H1 (cell line): Measurements from ENCODE around the gene PKM. TPM values are rescaled to one million over a fixed set of nuclear protein-coding genes. Genes with fewer than 3 reads are reported as not detected.

Experiments used
- CTCF ChIA-PET: fragments of 300-600 bp; sonication (Branson Sonifier 250); formaldehyde crosslinking; loops from one replicate; lab custom pipeline; 2021; ENCODE audit not compliant: partially characterized antibody; lab: Charles Lee
- POLR2A ChIA-PET: fragments of 300-600 bp; sonication (Branson Sonifier 250); formaldehyde crosslinking; loops from one replicate; lab custom pipeline; 2021; ENCODE audit warnings: inconsistent platforms; ENCODE audit not compliant: partially characterized antibody; lab: Charles Lee
- DNase-seq, 2 experiments: peaks; one replicate each; pipeline versions ENCODE4 v3.0.0 to v3.0.0-alpha.2; 2010 to 2022; ENCODE audit warnings: low spot score in 2 of 2, low read depth in 1 of 2, mixed read lengths in 1 of 2
- FAIRE-seq: peaks from 2 replicates; lab custom pipeline; 2011; peaks lifted over from hg19 to GRCh38; lab: Jason Lieb, UNC
- H2AFZ ChIP-seq: 2 replicates; pipeline ENCODE4 v1.8.1; 2012; ENCODE audit warnings: low read length, inconsistent platforms
- H2AK5ac ChIP-seq: 2 replicates; pipeline ENCODE4 v1.6.1; 2013; ENCODE audit warnings: low read depth, low read length
- H2BK120ac ChIP-seq: replicated peaks from 2 replicates; pipeline ENCODE3; 2013; ENCODE audit warnings: low read depth, low read length, inconsistent platforms
- H2BK12ac ChIP-seq: 2 replicates; pipeline ENCODE4 v1.6.1; 2013; ENCODE audit warnings: low read depth, low read length
- H2BK15ac ChIP-seq: 2 replicates; pipeline ENCODE4 v1.6.1; 2013; ENCODE audit warnings: low read length
- H2BK20ac ChIP-seq: 2 replicates; pipeline ENCODE4 v1.6.1; 2013; ENCODE audit warnings: low read length
- H2BK5ac ChIP-seq: 2 replicates; pipeline ENCODE4 v1.6.1; 2013; ENCODE audit warnings: low read depth, low read length
- H3K14ac ChIP-seq: 2 replicates; pipeline ENCODE4 v1.6.1; 2013; ENCODE audit warnings: inconsistent platforms; ENCODE audit not compliant: insufficient read length
- H3K18ac ChIP-seq: 2 replicates; pipeline ENCODE4 v1.6.1; 2013; ENCODE audit warnings: low read length; ENCODE audit errors: extremely low read depth
- H3K23ac ChIP-seq: 2 replicates; pipeline ENCODE4 v1.6.1; 2013; ENCODE audit warnings: inconsistent platforms; ENCODE audit not compliant: insufficient read length
- H3K23me2 ChIP-seq: 2 replicates; pipeline ENCODE4 v1.6.1; 2013; ENCODE audit warnings: low read depth, low read length
- H3K27ac ChIP-seq: 2 replicates; pipeline ENCODE4 v1.6.1; 2011; ENCODE audit warnings: low read depth, low read length, inconsistent platforms
- H3K27me3 ChIP-seq, 4 experiments: replicated peaks in 1 of 4; 1 replicate in 1 of 4; 2 replicates in 3 of 4; pipeline versions ENCODE4 v1.6.1 to v1.8.1; 2011 to 2013; ENCODE audit warnings: low read length in 3 of 4, mild to moderate bottlenecking in 3 of 4, inconsistent platforms in 2 of 4, mixed read lengths in 2 of 4, moderate library complexity in 1 of 4; ENCODE audit not compliant: control insufficient read depth in 3 of 4, insufficient read depth in 3 of 4; ENCODE audit errors: extremely low read depth in 1 of 4
- H3K36me3 ChIP-seq, 4 experiments: 2 replicates each; pipeline versions ENCODE4 v1.6.1 to v1.8.1; 2011 to 2013; ENCODE audit warnings: mild to moderate bottlenecking in 4 of 4, low read length in 3 of 4, moderate library complexity in 2 of 4, control low read depth in 1 of 4, inconsistent platforms in 1 of 4; ENCODE audit not compliant: insufficient read depth in 4 of 4, control insufficient read depth in 2 of 4
- H3K4ac ChIP-seq: replicated peaks from 2 replicates; pipeline ENCODE3; 2013; ENCODE audit warnings: low read length, low read depth, mixed read lengths, inconsistent platforms; ENCODE audit not compliant: insufficient read length
- H3K4me1 ChIP-seq, 4 experiments: replicated peaks in 1 of 4; 1 replicate in 1 of 4; 2 replicates in 3 of 4; pipeline versions ENCODE4 v1.6.1 to v1.8.1; 2011 to 2013; ENCODE audit warnings: low read length in 3 of 4, inconsistent platforms in 2 of 4, mixed read lengths in 1 of 4; ENCODE audit not compliant: insufficient read depth in 4 of 4, control insufficient read depth in 3 of 4
- H3K4me2 ChIP-seq, 2 experiments: 2 replicates each; pipeline versions ENCODE4 v1.6.1 to v1.8.1; 2011 to 2013; ENCODE audit warnings: low read depth in 2 of 2, low read length in 2 of 2, control low read depth in 1 of 2, inconsistent platforms in 1 of 2, mild to moderate bottlenecking in 1 of 2; ENCODE audit not compliant: insufficient read depth in 1 of 2
- H3K4me3 ChIP-seq, 4 experiments: fragments of 200-600, 300-600 bp in 1 of 4; sonication (generic), shearing (Covaris generic), sonication (Bioruptor Twin) in 1 of 4; 2 replicates each; pipeline versions ENCODE4 v1.5.1 to v1.8.1; 2011 to 2016; ENCODE audit warnings: low read length in 4 of 4, low read depth in 3 of 4, control low read depth in 2 of 4, inconsistent platforms in 2 of 4, mild to moderate bottlenecking in 2 of 4, mixed read lengths in 1 of 4, moderate library complexity in 1 of 4; ENCODE audit not compliant: insufficient read depth in 2 of 4; ENCODE audit errors: extremely low read depth in 1 of 4
- H3K56ac ChIP-seq: replicated peaks from 2 replicates; pipeline ENCODE3; 2013; ENCODE audit warnings: low read depth, mild to moderate bottlenecking, mixed read lengths, low read length, inconsistent platforms; ENCODE audit not compliant: insufficient read length
- H3K79me1 ChIP-seq: 2 replicates; pipeline ENCODE4 v1.6.1; 2013; ENCODE audit warnings: low read depth, low read length, control low read depth
- H3K79me2 ChIP-seq, 2 experiments: 2 replicates each; pipeline versions ENCODE4 v1.6.1 to v1.8.1; 2012 to 2013; ENCODE audit warnings: low read length in 2 of 2, mild to moderate bottlenecking in 2 of 2, inconsistent platforms in 1 of 2; ENCODE audit not compliant: insufficient read depth in 2 of 2, control insufficient read depth in 1 of 2
- H3K9ac ChIP-seq, 4 experiments: replicated peaks in 1 of 4; 1 replicate in 1 of 4; 2 replicates in 3 of 4; pipeline versions ENCODE4 v1.6.1 to v1.8.1; 2011 to 2013; ENCODE audit warnings: low read depth in 3 of 4, low read length in 3 of 4, control low read depth in 2 of 4, mild to moderate bottlenecking in 2 of 4, moderate library complexity in 2 of 4, inconsistent platforms in 1 of 4; ENCODE audit errors: extremely low read depth in 1 of 4
- H3K9me3 ChIP-seq, 2 experiments: 2 replicates each; pipeline versions ENCODE4 v1.6.1 to v1.8.1; 2012 to 2013; ENCODE audit warnings: mild to moderate bottlenecking in 2 of 2, moderate library complexity in 2 of 2, control low read depth in 1 of 2, inconsistent platforms in 1 of 2, low read depth in 1 of 2, low read length in 1 of 2, mixed read lengths in 1 of 2; ENCODE audit not compliant: insufficient read depth in 2 of 2
- H4K20me1 ChIP-seq, 2 experiments: replicated peaks in 1 of 2; 2 replicates each; pipeline versions ENCODE3 to v1.8.1; 2011 to 2013; ENCODE audit warnings: inconsistent platforms in 2 of 2, low read length in 2 of 2, mild to moderate bottlenecking in 1 of 2; ENCODE audit not compliant: insufficient read depth in 2 of 2, control insufficient read depth in 1 of 2
- H4K5ac ChIP-seq: 2 replicates; pipeline ENCODE4 v1.6.1; 2013; ENCODE audit warnings: low read length, low read depth, mixed read lengths, inconsistent platforms; ENCODE audit not compliant: insufficient read length
- H4K8ac ChIP-seq: 2 replicates; pipeline ENCODE4 v1.8.0; 2013; ENCODE audit warnings: mild to moderate bottlenecking, moderate library complexity, low read length, inconsistent platforms; ENCODE audit not compliant: insufficient read depth; ENCODE audit errors: extremely low read depth
- H4K91ac ChIP-seq: replicated peaks from 2 replicates; pipeline ENCODE3; 2013; ENCODE audit warnings: low read length, mixed read lengths, inconsistent platforms; ENCODE audit not compliant: insufficient read length
- BCL11A ChIP-seq, 2 experiments: IDR thresholded peaks; one replicate each; pipeline ENCODE4 v1.6.1; 2011; ENCODE audit warnings: low read depth in 2 of 2, low read length in 2 of 2, mild to moderate bottlenecking in 2 of 2
- CREB1 ChIP-seq: IDR thresholded peaks from 2 replicates; pipeline ENCODE4 v1.6.1; 2012; ENCODE audit warnings: inconsistent platforms
- CTBP2 ChIP-seq: IDR thresholded peaks from 2 replicates; pipeline ENCODE4 v1.7.0; 2011; ENCODE audit warnings: borderline replicate concordance, mild to moderate bottlenecking, moderate library complexity, mixed read lengths, low read length; ENCODE audit not compliant: insufficient read depth, insufficient read length
- EP300 ChIP-seq, 2 experiments: IDR thresholded peaks; 1 replicate in 1 of 2; 2 replicates in 1 of 2; pipeline ENCODE4 v1.6.1; 2011 to 2012; ENCODE audit warnings: low read depth in 2 of 2, low read length in 2 of 2, mild to moderate bottlenecking in 2 of 2, borderline replicate concordance in 1 of 2, inconsistent platforms in 1 of 2, moderate library complexity in 1 of 2
- EZH2 ChIP-seq: fragments of 200-600 bp; sonication (generic); IDR thresholded peaks from 2 replicates; pipeline ENCODE4 v1.7.1; 2012; ENCODE audit warnings: low read depth, mild to moderate bottlenecking, moderate library complexity, low read length, inconsistent platforms; ENCODE audit not compliant: severe bottlenecking
- POU5F1 ChIP-seq: IDR thresholded peaks from 2 replicates; pipeline ENCODE4 v1.6.1; 2011; ENCODE audit warnings: low read depth, mild to moderate bottlenecking, low read length, moderate library complexity
- RXRA ChIP-seq: IDR thresholded peaks from 2 replicates; pipeline ENCODE4 v1.6.1; 2011; ENCODE audit warnings: low read depth, mild to moderate bottlenecking, low read length, moderate library complexity; ENCODE audit not compliant: insufficient read depth
- SIRT6 ChIP-seq: IDR thresholded peaks from one replicate; pipeline ENCODE4 v1.7.1; 2012; ENCODE audit warnings: low read length, inconsistent platforms
- SIX5 ChIP-seq: IDR thresholded peaks from 2 replicates; pipeline ENCODE4 v1.6.1; 2011; ENCODE audit warnings: mild to moderate bottlenecking, low read depth, low read length
- SP2 ChIP-seq: IDR thresholded peaks from 2 replicates; pipeline ENCODE4 v1.6.1; 2012; ENCODE audit warnings: mild to moderate bottlenecking, low read length, inconsistent platforms
- TCF12 ChIP-seq: IDR thresholded peaks from 2 replicates; pipeline ENCODE4 v1.6.1; 2011; ENCODE audit warnings: low read depth, mild to moderate bottlenecking, low read length
- WGBS, 2 experiments: shearing (Covaris generic) in 1 of 2; methylation state at CpG; one replicate each; pipeline versions ENCODE4 v1.1.6 to v1.1.7; 2013 to 2015; ENCODE audit warnings: low lambda C conversion rate in 2 of 2, mixed read lengths in 2 of 2, inconsistent platforms in 1 of 2, low coverage in 1 of 2, missing lambda C conversion rate in 1 of 2; ENCODE audit not compliant: insufficient replicate concordance in 2 of 2, insufficient coverage in 1 of 2, insufficient read length in 1 of 2; ENCODE audit errors: extremely low coverage in 1 of 2, missing lambda C conversion rate in 1 of 2; 5-methylcytosine and 5-hydroxymethylcytosine counted together
- polyA plus RNA-seq, 7 experiments: library from polyadenylated mRNA; depleted of rRNA in 3 of 7; stranded (reverse) in 5 of 7; unstranded in 2 of 7; fragments of >200 nt in 5 of 7; fragments of 200-250 nt in 2 of 7; gene quantifications; 1 replicate in 5 of 7; 2 replicates in 1 of 7; 4 replicates in 1 of 7; pipeline versions ENCODE4 v1.2.1 to v1.2.3, GENCODE V29; 2011 to 2013; ENCODE audit warnings: missing spikeins in 2 of 7, mixed read lengths in 2 of 7
- total RNA-seq: library from RNA; stranded (reverse); fragmentation: NEBNext Ultra II Directional; extraction: Animal tissue kit (Norgen Biotek cat#: 25700); gene quantifications from 2 replicates; pipeline ENCODE4 v1.2.1, GENCODE V29; 2021
- TF ChIP-seq, protein P1 (sequence below): IDR thresholded peaks from 2 replicates; pipeline ENCODE4 v1.6.1; 2011; ENCODE audit warnings: low read length, improper control_type of control experiment

Gene PKM
- total and polyA plus RNA-seq, 2 of the 8 experiments (the other 6 are each of a cell fraction or from before 2014, with no cell fraction given): 780 to 856 TPM

DNA sequence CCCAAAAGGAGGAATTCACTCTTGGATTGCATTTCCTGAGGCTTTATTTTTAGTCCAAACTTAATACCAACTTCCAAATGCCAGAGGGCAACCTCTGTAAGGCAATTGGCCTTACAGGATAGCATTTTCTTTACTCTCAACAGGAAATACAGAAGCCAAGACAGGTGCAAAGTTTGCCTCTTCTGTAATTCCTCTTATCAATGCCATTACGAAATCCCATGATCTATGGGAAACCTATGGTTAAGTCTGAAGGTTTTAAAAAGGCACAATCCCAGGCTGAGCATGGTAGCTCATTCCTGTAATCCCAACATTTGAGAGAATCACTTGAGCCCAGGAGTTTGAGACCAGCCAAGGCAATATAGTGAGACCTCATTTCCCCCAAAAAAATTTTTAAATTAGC, 14.9 kb downstream of the PKM start:
- Histone ChIP-seq H4K8ac (no peak overlapping the region), H3K4ac (no peak overlapping the region), H3K4me1 (no peaks in the 10 kb centered on the region), H2BK20ac (no peak overlapping the region), H3K27ac (no peak overlapping the region), H4K91ac (no peak overlapping the region), H3K79me2 (peaks cover 12 to 26% of the 10 kb centered on the region in 2 experiments), H3K9me3 (no peaks in the 10 kb centered on the region), H2BK5ac (no peak overlapping the region), H3K4me3 (no peak overlapping the region), H3K23ac (no peak overlapping the region), H2BK120ac (no peak overlapping the region), H4K20me1 (peaks cover 26 to 36% of the 10 kb centered on the region in 2 experiments), H4K5ac (no peak overlapping the region), H3K9ac (no peak overlapping the region), H3K23me2 (no peaks in the 10 kb centered on the region), H3K4me2 (no peak overlapping the region), H3K79me1 (peaks cover 23% of the 10 kb centered on the region), H3K36me3 (peaks cover 51 to 96% (median 73%) of the 10 kb centered on the region in 4 experiments), H2AFZ (no peak overlapping the region), H2BK15ac (no peak overlapping the region), H3K18ac (no peak overlapping the region), H3K27me3 (no peaks in the 10 kb centered on the region), H3K56ac (no peak overlapping the region), H2BK12ac (no peak overlapping the region), H2AK5ac (no peak overlapping the region), H3K14ac (no peak overlapping the region)
- ChIA-PET CTCF (interaction anchor here (0.6 to 3.8 kb wide), 4 partner anchors 11 to 111 kb away, joined by 3 to 21 read pairs (median 4); no protein-coding TSS in a partner anchor), POLR2A (interaction anchor here (1.2 to 2.0 kb wide), 3 partner anchors 11 to 18 kb away, joined by 3 to 7 read pairs (median 7); partner anchors contain the start of genes GRAMD2A and PKM)
- FAIRE-seq (no peak), DNase-seq (no peak)
- TF ChIP-seq CTBP2 (no peak), BCL11A (IDR thresholded peaks at IDR 0.05; ENCODE audit: low read depth in 2 of 2, low read length in 2 of 2) (no peak), SIRT6 (no peak), POU5F1 (no peak), EZH2 (no peak), TCF12 (no peak), SP2 (no peak), EP300 (IDR thresholded peaks at IDR 0.05; ENCODE audit: borderline replicate concordance in 1 of 2, low read depth in 2 of 2, low read length in 2 of 2) (no peak), SIX5 (no peak), CREB1 (no peak), RXRA (no peak)
- TF ChIP-seq, protein P1, sequence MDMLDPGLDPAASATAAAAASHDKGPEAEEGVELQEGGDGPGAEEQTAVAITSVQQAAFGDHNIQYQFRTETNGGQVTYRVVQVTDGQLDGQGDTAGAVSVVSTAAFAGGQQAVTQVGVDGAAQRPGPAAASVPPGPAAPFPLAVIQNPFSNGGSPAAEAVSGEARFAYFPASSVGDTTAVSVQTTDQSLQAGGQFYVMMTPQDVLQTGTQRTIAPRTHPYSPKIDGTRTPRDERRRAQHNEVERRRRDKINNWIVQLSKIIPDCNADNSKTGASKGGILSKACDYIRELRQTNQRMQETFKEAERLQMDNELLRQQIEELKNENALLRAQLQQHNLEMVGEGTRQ: no peak
- 88% methylated on average over 1 of the region's 1 CpG; no CpG with 5 or more reads in 1 of the 2 experiments for WGBS, 2 experiments
